Gastroesophageal sphincter (tissue), 4 donors: ENCODE results near the gene ACTL8. TPM values are rescaled to one million over a fixed set of nuclear protein-coding genes. Genes with fewer than 3 reads are reported as not detected.

Experiments used
- ATAC-seq: fragments of 150-250 bp; one replicate; pipeline ENCODE4 v1.9.1; 2016; ENCODE audit warnings: mild to moderate bottlenecking, moderate library complexity
- H3K27ac ChIP-seq, 4 donors: fragments of 200-600 bp; sonication (generic) in 3 of 4; 1 replicate in 3 of 4; 2 replicates in 1 of 4; pipeline ENCODE4 v1.5.1; 2016 to 2019
- H3K27me3 ChIP-seq: fragments of 200-600 bp; sonication (generic); one replicate; pipeline ENCODE4 v1.5.1; 2019
- H3K36me3 ChIP-seq, 2 donors: fragments of 200-600 bp; sonication (generic); one replicate each; pipeline ENCODE4 v1.5.1; 2019; ENCODE audit warnings: control low read depth in 1 of 2
- H3K4me1 ChIP-seq, 3 donors: fragments of 200-600 bp; sonication (generic); 1 replicate in 2 of 3; 2 replicates in 1 of 3; pipeline ENCODE4 v1.5.1; 2016 to 2019; ENCODE audit warnings: control low read depth in 2 of 3
- H3K4me3 ChIP-seq, 2 donors: fragments of 200-600 bp; sonication (generic); one replicate each; pipeline ENCODE4 v1.5.1; 2019; ENCODE audit warnings: mild to moderate bottlenecking in 1 of 2, moderate library complexity in 1 of 2
- H3K9me3 ChIP-seq, 3 donors: fragments of 200-600 bp; sonication (generic); one replicate each; pipeline ENCODE4 v1.5.1; 2017 to 2019; ENCODE audit warnings: control low read depth in 2 of 3
- CTCF ChIP-seq, 4 experiments: fragments of 200-600 bp in 2 of 4; fragments of 450-650 bp in 2 of 4; sonication (generic) in 1 of 4; IDR thresholded peaks; one replicate each; pipeline ENCODE4 v1.5.1; 2017 to 2019; ENCODE audit warnings: antibody characterized with exemption in 4 of 4, mild to moderate bottlenecking in 2 of 4, moderate library complexity in 2 of 4
- EP300 ChIP-seq: sonication (generic); formaldehyde crosslinking; IDR thresholded peaks from one replicate; pipeline ENCODE4 v1.6.1; 2017; ENCODE audit warnings: antibody characterized with exemption, mild to moderate bottlenecking
- POLR2A ChIP-seq, 2 donors: fragments of 450-650 bp; IDR thresholded peaks; one replicate each; pipeline ENCODE4 v1.6.1; 2017; ENCODE audit warnings: antibody characterized with exemption in 2 of 2, mild to moderate bottlenecking in 2 of 2, moderate library complexity in 1 of 2
- POLR2AphosphoS5 ChIP-seq: sonication (generic); formaldehyde crosslinking; IDR thresholded peaks from one replicate; pipeline ENCODE4 v1.6.1; 2017; ENCODE audit warnings: antibody characterized with exemption
- WGBS, 2 donors: methylation state at CpG; one replicate each; pipeline ENCODE4 v1.1.5; 2018; ENCODE audit warnings: low coverage in 1 of 2; 5-methylcytosine and 5-hydroxymethylcytosine counted together
- total RNA-seq, 4 donors: library from RNA; depleted of rRNA; stranded (reverse); fragments of >200 nt; gene quantifications; one replicate each; pipeline ENCODE4 v1.1.0, GENCODE V29; 2016

Gene ACTL8
- total RNA-seq, 4 donors from 2014 or later = not detected

- peaks cover 28% of the 10 kb centered on the region for H3K27me3 ChIP-seq
- 80 to 81% methylated on average over 10 of the region's 10 CpGs for WGBS, 2 donors
- TF ChIP-seq CTCF (IDR thresholded peaks at IDR 0.05) (no peak), EP300 (no peak), POLR2A (IDR thresholded peaks at IDR 0.05) (no peak), POLR2AphosphoS5 (no peak)
- H3K9me3 ChIP-seq = no peaks in the 10 kb centered on the region
- peaks cover 0 to 6% (median 0%) of the 10 kb centered on the region in 3 donors for H3K4me1 ChIP-seq
- H3K4me3 ChIP-seq = no peak overlapping the region
- no peaks in the 10 kb centered on the region for H3K36me3 ChIP-seq
- no peak for ATAC-seq
- no peak overlapping the region for H3K27ac ChIP-seq
Measured at GRCh38 chr1:17770983-17771382, 15.8 kb downstream of the ACTL8 start.

GRCh38 chr1:17772615-17773212 lies 17.6 kb downstream of the ACTL8 start:
- no peak for ATAC-seq
- H3K4me1 ChIP-seq = peaks cover 0 to 6% (median 0%) of the 10 kb centered on the region in 3 donors
- no peaks in the 10 kb centered on the region for H3K36me3 ChIP-seq
- H3K4me3 ChIP-seq = no peak overlapping the region
- H3K27ac ChIP-seq = no peak overlapping the region
- TF ChIP-seq POLR2A (IDR thresholded peaks at IDR 0.05) (no peak), POLR2AphosphoS5 (no peak), CTCF (IDR thresholded peaks at IDR 0.05) (no peak), EP300 (no peak)
- H3K27me3 ChIP-seq = peaks cover 38% of the 10 kb centered on the region
- 70 to 81% methylated on average over 10 to 12 of the region's 14 CpGs for WGBS, 2 donors
- no peaks in the 10 kb centered on the region for H3K9me3 ChIP-seq

GRCh38 chr1:17773591-17774326 lies 18.6 kb downstream of the ACTL8 start:
- WGBS, 2 donors = 60 to 100% methylated on average over 2 to 14 of the region's 16 CpGs
- Histone ChIP-seq H3K9me3 (no peaks in the 10 kb centered on the region), H3K4me1 (no peaks in the 10 kb centered on the region), H3K4me3 (no peak overlapping the region), H3K27me3 (peaks cover 40% of the 10 kb centered on the region), H3K27ac (no peak overlapping the region), H3K36me3 (no peaks in the 10 kb centered on the region)
- no peak for ATAC-seq
- TF ChIP-seq POLR2A (IDR thresholded peaks at IDR 0.05) (no peak), CTCF (IDR thresholded peaks at IDR 0.05) (no peak), EP300 (no peak), POLR2AphosphoS5 (no peak)

GRCh38 chr1:17774452-17774851 lies 19.3 kb downstream of the ACTL8 start:
- Histone ChIP-seq H3K27ac (no peak overlapping the region), H3K4me3 (no peak overlapping the region), H3K36me3 (no peaks in the 10 kb centered on the region), H3K4me1 (no peaks in the 10 kb centered on the region), H3K27me3 (peaks cover 46% of the 10 kb centered on the region), H3K9me3 (no peaks in the 10 kb centered on the region)
- no peak for ATAC-seq
- WGBS, 2 donors = 93% methylated on average over 5 of the region's 6 CpGs; no CpG with 5 or more reads in 1 of the 2 donors
- TF ChIP-seq POLR2AphosphoS5 = no peak
- no peak for TF ChIP-seq EP300

GRCh38 chr1:17775796-17776195 lies 20.7 kb downstream of the ACTL8 start:
- Histone ChIP-seq H3K4me1 (no peaks in the 10 kb centered on the region), H3K27ac (no peak overlapping the region), H3K36me3 (no peaks in the 10 kb centered on the region), H3K9me3 (no peaks in the 10 kb centered on the region), H3K4me3 (no peak overlapping the region), H3K27me3 (peaks cover 47% of the 10 kb centered on the region)
- TF ChIP-seq POLR2AphosphoS5 = no peak
- no peak for TF ChIP-seq EP300
- TF ChIP-seq POLR2A (IDR thresholded peaks at IDR 0.05) = no peak
- no peak for TF ChIP-seq CTCF (IDR thresholded peaks at IDR 0.05)
- no CpG with 5 or more reads among the region's 2 CpGs for WGBS, 2 donors
- ATAC-seq = no peak
